ENCODE results near the gene PHYKPL. TPM values are rescaled to one million over a fixed set of nuclear protein-coding genes. Genes with fewer than 3 reads are reported as not detected.
A peak's percentile ranks its signal among the peaks of the same experiment; 100 is the strongest.

PHYKPL gene
- total RNA-seq, 2 donors from 2014 or later, result 22.8 to 34.5 TPM

DNA sequence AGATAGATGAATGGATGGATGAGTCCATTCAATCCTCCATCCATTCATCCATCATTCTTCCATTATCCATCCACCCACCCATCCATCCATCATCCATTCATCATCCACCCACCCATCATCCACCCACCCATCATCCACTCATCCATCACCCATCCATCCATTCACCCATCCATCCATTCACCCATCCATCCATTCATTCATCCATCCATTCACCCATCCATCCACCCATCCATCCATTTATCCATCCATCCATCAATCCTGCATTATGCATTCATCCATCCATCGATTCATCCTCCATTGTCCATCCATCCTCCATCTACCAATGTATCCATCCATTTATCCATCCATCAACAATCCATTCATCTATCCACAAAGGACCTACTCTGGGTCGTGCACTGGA lies 12.8 kb upstream of the PHYKPL start:
- H3K36me3 ChIP-seq, result no peaks in the 10 kb centered on the region
- no peaks in the 10 kb centered on the region for H3K27me3 ChIP-seq
- DNase-seq (ENCODE audit: low spot score), result no peak
- TF ChIP-seq, protein P1, sequence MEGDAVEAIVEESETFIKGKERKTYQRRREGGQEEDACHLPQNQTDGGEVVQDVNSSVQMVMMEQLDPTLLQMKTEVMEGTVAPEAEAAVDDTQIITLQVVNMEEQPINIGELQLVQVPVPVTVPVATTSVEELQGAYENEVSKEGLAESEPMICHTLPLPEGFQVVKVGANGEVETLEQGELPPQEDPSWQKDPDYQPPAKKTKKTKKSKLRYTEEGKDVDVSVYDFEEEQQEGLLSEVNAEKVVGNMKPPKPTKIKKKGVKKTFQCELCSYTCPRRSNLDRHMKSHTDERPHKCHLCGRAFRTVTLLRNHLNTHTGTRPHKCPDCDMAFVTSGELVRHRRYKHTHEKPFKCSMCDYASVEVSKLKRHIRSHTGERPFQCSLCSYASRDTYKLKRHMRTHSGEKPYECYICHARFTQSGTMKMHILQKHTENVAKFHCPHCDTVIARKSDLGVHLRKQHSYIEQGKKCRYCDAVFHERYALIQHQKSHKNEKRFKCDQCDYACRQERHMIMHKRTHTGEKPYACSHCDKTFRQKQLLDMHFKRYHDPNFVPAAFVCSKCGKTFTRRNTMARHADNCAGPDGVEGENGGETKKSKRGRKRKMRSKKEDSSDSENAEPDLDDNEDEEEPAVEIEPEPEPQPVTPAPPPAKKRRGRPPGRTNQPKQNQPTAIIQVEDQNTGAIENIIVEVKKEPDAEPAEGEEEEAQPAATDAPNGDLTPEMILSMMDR (IDR thresholded peaks at IDR 0.05), result no peak
- no peaks in the 10 kb centered on the region for H3K9me3 ChIP-seq
- H3K4me1 ChIP-seq, result peaks cover 0 to 25% of the 10 kb centered on the region in 2 donors
- no peak overlapping the region for H3K4me3 ChIP-seq
- no peak overlapping the region for H3K27ac ChIP-seq

DNA sequence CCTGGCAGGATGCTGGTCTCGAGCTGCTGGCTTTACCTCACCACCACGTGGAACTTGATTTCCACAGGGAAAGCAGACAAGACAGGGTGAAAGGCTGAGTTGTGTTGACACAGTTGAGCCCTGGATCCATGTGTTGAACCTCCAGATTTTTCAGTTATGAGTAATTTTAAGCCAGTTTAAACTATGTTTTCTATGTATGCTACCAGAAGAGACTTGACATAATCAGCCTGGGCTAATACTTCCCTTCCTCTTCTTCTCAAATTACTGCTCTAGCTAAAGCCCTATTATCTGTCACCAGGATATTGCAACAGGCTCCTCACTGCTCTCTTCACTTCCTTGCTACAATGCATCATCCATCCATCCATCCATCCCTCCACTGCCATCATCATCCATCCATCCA lies 12.0 kb upstream of the PHYKPL start:
- no peaks in the 10 kb centered on the region for H3K27me3 ChIP-seq
- H3K36me3 ChIP-seq, result no peaks in the 10 kb centered on the region
- H3K4me3 ChIP-seq, result no peak overlapping the region
- no peak for DNase-seq (ENCODE audit: low spot score)
- H3K27ac ChIP-seq, result no peak overlapping the region
- TF ChIP-seq, protein P1 (IDR thresholded peaks at IDR 0.05), result no peak
- H3K4me1 ChIP-seq, result peaks cover 0 to 27% of the 10 kb centered on the region in 2 donors
- H3K9me3 ChIP-seq, result no peaks in the 10 kb centered on the region

- peak overlapping the region in 1 of 2 donors; percentile 6 for H3K27ac ChIP-seq
- TF ChIP-seq, protein P1 (IDR thresholded peaks at IDR 0.05), result no peak
- H3K36me3 ChIP-seq, result no peaks in the 10 kb centered on the region
- DNase-seq (ENCODE audit: low spot score), result no peak
- H3K4me3 ChIP-seq, result no peak overlapping the region
- H3K9me3 ChIP-seq, result no peaks in the 10 kb centered on the region
- no peaks in the 10 kb centered on the region for H3K27me3 ChIP-seq
- peaks cover 0 to 47% of the 10 kb centered on the region in 2 donors for H3K4me1 ChIP-seq
Observed at GRCh38 chr5:178242416-178242815, 9.8 kb upstream of the PHYKPL start.

- no peak overlapping the region for H3K4me3 ChIP-seq
- TF ChIP-seq, protein P1 (IDR thresholded peaks at IDR 0.05), result no peak
- H3K9me3 ChIP-seq, result no peaks in the 10 kb centered on the region
- peaks cover 0 to 54% of the 10 kb centered on the region in 2 donors for H3K4me1 ChIP-seq
- H3K27me3 ChIP-seq, result no peaks in the 10 kb centered on the region
- DNase-seq (ENCODE audit: low spot score), result no peak
- peak overlapping the region in 1 of 2 donors; percentile 86 for H3K27ac ChIP-seq
- H3K36me3 ChIP-seq, result no peaks in the 10 kb centered on the region
Observed at GRCh38 chr5:178241688-178242231, 9.2 kb upstream of the PHYKPL start.

DNA sequence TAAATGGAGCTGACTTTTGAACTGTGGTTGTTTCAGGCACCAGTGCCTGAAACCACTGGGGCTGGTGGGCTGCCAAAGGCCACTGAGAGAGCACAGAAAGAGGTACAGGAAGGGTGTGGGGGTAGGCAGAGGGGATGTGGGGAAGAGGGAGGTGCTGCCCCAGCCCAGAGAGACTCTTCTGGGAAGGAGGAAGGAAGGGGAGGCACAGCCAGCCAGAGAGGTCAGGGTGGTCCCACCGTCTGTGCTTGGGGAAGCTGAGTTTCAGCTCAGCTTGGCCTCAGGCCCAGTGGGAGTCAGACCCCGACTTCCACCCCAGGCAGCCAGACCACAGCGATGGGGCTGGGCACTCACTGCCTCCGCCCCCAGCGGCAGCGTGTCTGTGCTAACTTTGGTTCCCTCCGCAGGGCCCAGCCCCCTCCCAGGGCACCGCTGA lies 8.6 kb upstream of the PHYKPL start:
- peak overlapping the region in 1 of 2 donors; percentile 86 for H3K27ac ChIP-seq
- no peaks in the 10 kb centered on the region for H3K27me3 ChIP-seq
- no peak for DNase-seq (ENCODE audit: low spot score)
- H3K36me3 ChIP-seq, result no peaks in the 10 kb centered on the region
- H3K4me1 ChIP-seq, result peaks cover 0 to 59% of the 10 kb centered on the region in 2 donors
- H3K9me3 ChIP-seq, result no peaks in the 10 kb centered on the region
- TF ChIP-seq, protein P1 (IDR thresholded peaks at IDR 0.05), result no peak
- H3K4me3 ChIP-seq, result no peak overlapping the region

- no peaks in the 10 kb centered on the region for H3K27me3 ChIP-seq
- TF ChIP-seq, protein P1 (IDR thresholded peaks at IDR 0.05), result no peak
- no peaks in the 10 kb centered on the region for H3K36me3 ChIP-seq
- no peak overlapping the region for H3K4me3 ChIP-seq
- H3K9me3 ChIP-seq, result no peaks in the 10 kb centered on the region
- H3K27ac ChIP-seq, result peak overlapping the region; percentile 85 to 86
- no peak for DNase-seq (ENCODE audit: low spot score)
- H3K4me1 ChIP-seq, result peaks cover 0 to 61% of the 10 kb centered on the region in 2 donors
Observed at GRCh38 chr5:178240766-178241165, 8.2 kb upstream of the PHYKPL start.

Measured in right atrium auricular region (tissue), 2 donors.